Astrocyte (in vitro differentiated cells and primary cell): Measurements from ENCODE around the gene ZBTB16. TPM values are rescaled to one million over a fixed set of nuclear protein-coding genes. Genes with fewer than 3 reads are reported as not detected.

Experiments
- DNase-seq: peaks from one replicate; pipeline ENCODE4 v3.0.0-alpha.2; 2010; ENCODE audit warnings: low read depth
- FAIRE-seq: peaks from 2 replicates; lab custom pipeline; 2011; peaks lifted over from hg19 to GRCh38; lab: Jason Lieb, UNC
- H2AFZ ChIP-seq: 2 replicates; pipeline ENCODE4 v1.6.0; 2012; ENCODE audit warnings: low read depth, low read length, inconsistent platforms
- H3K27ac ChIP-seq: 2 replicates; pipeline ENCODE4 v1.5.1; 2011; ENCODE audit warnings: low read depth, low read length, inconsistent platforms
- H3K27me3 ChIP-seq: 2 replicates; pipeline ENCODE4 v1.6.0; 2011; ENCODE audit warnings: low read length, inconsistent platforms; ENCODE audit not compliant: insufficient read depth
- H3K36me3 ChIP-seq: 2 replicates; pipeline ENCODE4 v1.5.1; 2011; ENCODE audit warnings: low read length, inconsistent platforms; ENCODE audit not compliant: insufficient read depth
- H3K4me1 ChIP-seq: 2 replicates; pipeline ENCODE4 v1.5.1; 2011; ENCODE audit warnings: low read length, inconsistent platforms; ENCODE audit not compliant: insufficient read depth
- H3K4me2 ChIP-seq: 2 replicates; pipeline ENCODE4 v1.6.0; 2012; ENCODE audit warnings: low read length, inconsistent platforms
- H3K4me3 ChIP-seq: 2 replicates; pipeline ENCODE4 v1.5.1; 2011; ENCODE audit warnings: low read depth, mild to moderate bottlenecking, low read length, inconsistent platforms; ENCODE audit not compliant: insufficient read depth
- H3K79me2 ChIP-seq: 2 replicates; pipeline ENCODE4 v1.6.0; 2012; ENCODE audit warnings: mild to moderate bottlenecking, low read length, inconsistent platforms; ENCODE audit not compliant: insufficient read depth
- H3K9ac ChIP-seq: 2 replicates; pipeline ENCODE4 v1.6.0; 2012; ENCODE audit warnings: mild to moderate bottlenecking, low read length, inconsistent platforms
- H3K9me3 ChIP-seq: 2 replicates; pipeline ENCODE4 v1.5.1; 2012; ENCODE audit warnings: low read depth, mild to moderate bottlenecking, low read length, inconsistent platforms; ENCODE audit not compliant: insufficient read depth
- H4K20me1 ChIP-seq: 2 replicates; pipeline ENCODE4 v1.6.0; 2012; ENCODE audit warnings: low read length, inconsistent platforms; ENCODE audit not compliant: insufficient read depth
- H3K27ac Mint-ChIP-seq: one replicate; pipeline ENCODE4 v1.8.0; 2021; ENCODE audit warnings: mild to moderate bottlenecking, mixed read lengths; ENCODE audit not compliant: unreplicated experiment
- H3K27me3 Mint-ChIP-seq: one replicate; pipeline ENCODE4 v1.8.0; 2021; ENCODE audit warnings: low read depth, mixed read lengths; ENCODE audit not compliant: unreplicated experiment
- H3K36me3 Mint-ChIP-seq: one replicate; pipeline ENCODE4 v1.8.0; 2021; ENCODE audit warnings: low read depth, mixed read lengths; ENCODE audit not compliant: unreplicated experiment
- H3K4me1 Mint-ChIP-seq: one replicate; pipeline ENCODE4 v1.8.0; 2021; ENCODE audit warnings: low read depth, mixed read lengths; ENCODE audit not compliant: unreplicated experiment
- H3K4me3 Mint-ChIP-seq: one replicate; pipeline ENCODE4 v1.8.0; 2021; ENCODE audit warnings: mild to moderate bottlenecking, moderate library complexity, mixed read lengths; ENCODE audit not compliant: unreplicated experiment
- H3K9me3 Mint-ChIP-seq: one replicate; pipeline ENCODE4 v1.8.0; 2021; ENCODE audit warnings: mild to moderate bottlenecking, mixed read lengths; ENCODE audit not compliant: unreplicated experiment
- EZH2 ChIP-seq: IDR thresholded peaks from 2 replicates; pipeline ENCODE4 v1.6.1; 2012; ENCODE audit warnings: mild to moderate bottlenecking, low read length, inconsistent platforms; ENCODE audit not compliant: insufficient read depth
- total RNA-seq: library from RNA; stranded (reverse); gene quantifications from 2 replicates; pipeline ENCODE4 v1.2.1, GENCODE V29; 2021
- TF ChIP-seq, protein P1 (sequence below): IDR thresholded peaks from 2 replicates; pipeline ENCODE4 v1.5.1; 2011; ENCODE audit warnings: low read depth, mild to moderate bottlenecking, inconsistent platforms, low read length, moderate library complexity; ENCODE audit not compliant: insufficient read depth

Gene ZBTB16
- total RNA-seq, 1 donor from 2014 or later = 0.50 TPM

DNA sequence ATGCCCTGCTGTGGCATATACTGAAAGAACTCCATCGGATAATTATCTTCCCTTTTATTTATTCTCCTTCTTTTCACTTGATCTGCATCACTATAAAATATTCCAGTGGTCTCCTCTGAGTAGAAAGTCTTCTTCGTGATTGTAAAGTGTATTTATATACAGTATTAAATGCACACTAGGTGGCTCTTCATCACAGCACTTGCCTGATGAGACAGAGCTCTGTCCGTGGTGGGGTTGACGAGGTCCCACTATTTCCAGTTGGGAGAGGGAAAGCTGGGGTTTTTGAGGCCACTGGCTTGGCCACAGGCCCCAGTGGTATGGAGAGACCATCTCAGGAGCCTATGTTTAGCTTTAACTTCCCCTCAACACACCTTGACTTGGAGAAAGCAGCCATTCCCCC, 31.6 kb upstream of the ZBTB16 start:
- Histone ChIP-seq H3K9ac (no peak overlapping the region), H3K79me2 (no peaks in the 10 kb centered on the region), H2AFZ (no peak overlapping the region), H3K27ac (no peak overlapping the region), H3K36me3 (no peaks in the 10 kb centered on the region), H3K27me3 (no peaks in the 10 kb centered on the region), H4K20me1 (no peaks in the 10 kb centered on the region), H3K9me3 (no peaks in the 10 kb centered on the region), H3K4me1 (no peaks in the 10 kb centered on the region), H3K4me3 (no peak overlapping the region), H3K4me2 (no peak overlapping the region)
- Mint-ChIP-seq H3K36me3 (no peaks in the 10 kb centered on the region), H3K4me3 (no peak overlapping the region), H3K27ac (no peak overlapping the region), H3K9me3 (no peaks in the 10 kb centered on the region), H3K27me3 (peaks cover 75% of the 10 kb centered on the region), H3K4me1 (no peaks in the 10 kb centered on the region)
- DNase-seq = no peak
- TF ChIP-seq, protein P1, sequence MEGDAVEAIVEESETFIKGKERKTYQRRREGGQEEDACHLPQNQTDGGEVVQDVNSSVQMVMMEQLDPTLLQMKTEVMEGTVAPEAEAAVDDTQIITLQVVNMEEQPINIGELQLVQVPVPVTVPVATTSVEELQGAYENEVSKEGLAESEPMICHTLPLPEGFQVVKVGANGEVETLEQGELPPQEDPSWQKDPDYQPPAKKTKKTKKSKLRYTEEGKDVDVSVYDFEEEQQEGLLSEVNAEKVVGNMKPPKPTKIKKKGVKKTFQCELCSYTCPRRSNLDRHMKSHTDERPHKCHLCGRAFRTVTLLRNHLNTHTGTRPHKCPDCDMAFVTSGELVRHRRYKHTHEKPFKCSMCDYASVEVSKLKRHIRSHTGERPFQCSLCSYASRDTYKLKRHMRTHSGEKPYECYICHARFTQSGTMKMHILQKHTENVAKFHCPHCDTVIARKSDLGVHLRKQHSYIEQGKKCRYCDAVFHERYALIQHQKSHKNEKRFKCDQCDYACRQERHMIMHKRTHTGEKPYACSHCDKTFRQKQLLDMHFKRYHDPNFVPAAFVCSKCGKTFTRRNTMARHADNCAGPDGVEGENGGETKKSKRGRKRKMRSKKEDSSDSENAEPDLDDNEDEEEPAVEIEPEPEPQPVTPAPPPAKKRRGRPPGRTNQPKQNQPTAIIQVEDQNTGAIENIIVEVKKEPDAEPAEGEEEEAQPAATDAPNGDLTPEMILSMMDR = no peak
- no peak for TF ChIP-seq EZH2
- FAIRE-seq = no peak

DNA sequence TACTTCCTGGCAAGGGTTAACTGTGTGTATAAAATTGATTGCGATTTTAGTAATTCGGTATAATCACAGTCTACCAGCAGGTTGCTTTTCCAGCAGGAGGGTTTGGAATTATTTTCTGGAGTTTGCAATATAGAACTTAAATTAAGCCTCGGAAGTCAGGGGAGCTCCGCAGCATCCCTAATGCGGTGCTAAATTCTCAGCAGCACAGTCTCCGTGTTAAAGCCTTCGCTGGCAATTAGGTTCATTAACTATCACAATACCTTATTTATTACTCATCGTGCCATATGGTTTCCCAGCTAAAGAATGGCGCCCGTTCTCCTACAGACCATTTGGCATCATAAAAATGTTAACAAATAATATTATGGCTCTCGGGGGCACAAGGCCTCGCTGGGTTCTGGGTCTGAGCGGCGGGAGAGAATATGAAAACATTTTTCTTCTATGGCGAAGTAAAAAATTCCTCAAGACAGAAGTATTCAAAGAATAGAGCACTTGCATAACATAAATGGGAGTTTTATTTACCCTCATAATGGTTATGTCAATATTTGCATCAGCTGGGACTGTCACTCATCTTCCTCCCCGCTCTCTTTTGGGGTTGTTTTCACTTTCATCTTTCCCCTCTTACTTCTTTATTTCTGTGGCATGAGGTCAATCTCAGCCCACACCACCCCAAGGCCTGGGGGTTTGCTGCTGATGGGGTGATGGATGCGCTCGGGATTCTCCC, 28.1 kb upstream of the ZBTB16 start:
- H3K4me1 Mint-ChIP-seq = no peaks in the 10 kb centered on the region
- H3K9me3 ChIP-seq = no peaks in the 10 kb centered on the region
- H4K20me1 ChIP-seq = no peaks in the 10 kb centered on the region
- H3K27me3 ChIP-seq = peaks cover 10% of the 10 kb centered on the region
- no peak overlapping the region for H3K27ac ChIP-seq
- DNase-seq (no peak), FAIRE-seq (no peak)
- no peaks in the 10 kb centered on the region for H3K4me1 ChIP-seq
- H3K27ac Mint-ChIP-seq = no peak overlapping the region
- peaks cover 2% of the 10 kb centered on the region for H3K9me3 Mint-ChIP-seq
- H3K4me3 Mint-ChIP-seq = no peak overlapping the region
- H3K36me3 ChIP-seq = no peaks in the 10 kb centered on the region
- no peak overlapping the region for H3K9ac ChIP-seq
- H3K4me2 ChIP-seq = no peak overlapping the region
- H2AFZ ChIP-seq = no peak overlapping the region
- H3K36me3 Mint-ChIP-seq = peaks cover 2% of the 10 kb centered on the region
- H3K4me3 ChIP-seq = no peak overlapping the region
- TF ChIP-seq, protein P1 = no peak
- TF ChIP-seq EZH2 = no peak
- peaks cover 78% of the 10 kb centered on the region for H3K27me3 Mint-ChIP-seq
- H3K79me2 ChIP-seq = no peaks in the 10 kb centered on the region

DNA sequence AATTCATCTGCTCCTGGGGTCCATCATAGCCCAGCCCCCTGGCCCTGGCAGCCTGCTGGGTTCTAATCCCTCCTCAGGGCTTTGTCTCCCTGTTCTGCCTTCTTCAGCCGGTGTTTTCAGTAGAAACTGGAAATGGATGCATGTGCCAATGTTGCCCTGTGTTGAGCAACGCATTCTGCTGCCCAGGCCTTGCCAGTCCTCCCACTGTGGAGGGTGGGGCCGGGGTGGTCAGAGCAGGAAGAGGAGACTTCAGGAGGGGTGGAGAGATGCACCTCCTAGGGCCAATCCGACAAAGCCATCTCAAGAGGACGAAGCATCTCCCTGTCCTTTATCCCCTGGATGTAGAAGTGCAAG, 27.6 kb upstream of the ZBTB16 start:
- DNase-seq (no peak), FAIRE-seq (no peak)
- no peak overlapping the region for H2AFZ ChIP-seq
- Mint-ChIP-seq H3K4me3 (no peak overlapping the region), H3K27ac (no peak overlapping the region), H3K9me3 (peaks cover 2% of the 10 kb centered on the region), H3K27me3 (peaks cover 74% of the 10 kb centered on the region), H3K36me3 (peaks cover 2% of the 10 kb centered on the region), H3K4me1 (no peaks in the 10 kb centered on the region)
- no peaks in the 10 kb centered on the region for H4K20me1 ChIP-seq
- no peaks in the 10 kb centered on the region for H3K4me1 ChIP-seq
- H3K79me2 ChIP-seq = no peaks in the 10 kb centered on the region
- no peaks in the 10 kb centered on the region for H3K36me3 ChIP-seq
- no peak overlapping the region for H3K9ac ChIP-seq
- H3K4me3 ChIP-seq = no peak overlapping the region
- no peaks in the 10 kb centered on the region for H3K9me3 ChIP-seq
- H3K27me3 ChIP-seq = peaks cover 14% of the 10 kb centered on the region
- TF ChIP-seq EZH2 = no peak
- TF ChIP-seq, protein P1 = no peak
- H3K4me2 ChIP-seq = no peak overlapping the region
- H3K27ac ChIP-seq = no peak overlapping the region
